ENCODE measurements around the gene CATSPERE. TPM values are rescaled to one million over a fixed set of nuclear protein-coding genes. Genes with fewer than 3 reads are reported as not detected.

Gene CATSPERE
- total and polyA plus RNA-seq, 10 of the 15 experiments (the other 5 are each of a cell fraction or from before 2014, with no cell fraction given): 0.04 to 0.24 (median 0.17) TPM; not detected in 3

DNA sequence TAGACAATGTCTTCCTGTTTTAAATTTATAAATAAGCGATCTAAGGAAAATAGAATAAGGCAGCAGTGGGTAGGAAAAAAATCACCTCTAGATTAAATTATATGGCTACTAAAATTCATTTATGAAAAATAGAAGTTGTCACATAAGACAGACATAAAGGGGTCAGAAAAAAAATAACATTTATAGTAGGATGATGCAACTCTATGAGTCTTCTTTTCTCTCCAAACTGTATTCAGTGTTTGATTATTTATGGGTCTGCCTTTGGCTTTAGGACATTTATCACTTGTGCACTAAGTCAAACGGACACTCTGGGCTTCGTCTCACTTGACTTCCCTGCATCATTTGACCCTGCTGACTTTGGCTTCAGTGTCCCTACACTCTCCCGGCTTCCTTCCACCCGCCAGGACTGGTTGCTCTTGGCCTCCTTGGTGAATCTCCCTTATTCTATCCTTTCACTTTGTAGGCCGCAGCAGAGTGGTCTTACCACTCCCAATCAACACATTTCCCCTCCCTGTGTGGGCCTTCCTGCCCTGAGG is 144.8 kb downstream of the CATSPERE start:
- SMC1A ChIA-PET (ENCODE audit: uncharacterized antibody, unreplicated experiment): interaction anchor here (0.8 to 3.1 kb wide), 5 partner anchors 29 to 437 kb away, joined by 3 to 46 read pairs (median 7); no protein-coding TSS in a partner anchor
- Histone ChIP-seq H3K27ac (ENCODE audit: control insufficient read depth, insufficient read depth) (no peak overlapping the region), H2AFZ (ENCODE audit: control insufficient read depth, low read depth, low read length) (no peak overlapping the region), H3K36me3 (ENCODE audit: control insufficient read depth in 2 of 2, insufficient read depth in 2 of 2, low read length in 1 of 2) (no peaks in the 10 kb centered on the region), H4K20me1 (ENCODE audit: control insufficient read depth, insufficient read depth) (no peaks in the 10 kb centered on the region), H3K27me3 (replicated peaks in 1 of 2; ENCODE audit: control insufficient read depth in 2 of 2, insufficient read depth in 2 of 2, low read length in 1 of 2) (no peaks in the 10 kb centered on the region), H3K9me3 (replicated peaks; ENCODE audit: control insufficient read depth, insufficient read depth, low read length) (no peaks in the 10 kb centered on the region), H3K9ac (ENCODE audit: control insufficient read depth, insufficient read depth, low read length) (no peak overlapping the region), H3K4me3 (no peak overlapping the region), H3K4me2 (ENCODE audit: control insufficient read depth, insufficient read depth) (no peak overlapping the region), H3K4me1 (ENCODE audit: control insufficient read depth, insufficient read depth, low read length) (no peaks in the 10 kb centered on the region), H3K79me2 (ENCODE audit: control insufficient read depth, insufficient read depth, low read length) (no peaks in the 10 kb centered on the region)
- POLR2A ChIA-PET: no interaction called here
- RAD21 ChIA-PET (ENCODE audit: unreplicated experiment): interaction anchor here (1.2 to 4.8 kb wide), 5 partner anchors 47 to 437 kb away, joined by 3 to 47 read pairs (median 13); partner anchors contain the start of gene DESI2
- no peak for DNase-seq (ENCODE audit: low read depth, low spot score)
- intact Hi-C loops (cut with micrococcal nuclease; ENCODE audit: unreplicated experiment): no loop called here
- no peak for FAIRE-seq
- in situ Hi-C loops (cut with MboI): loop anchor here (5.0 kb wide), 2 partner anchors 51 to 436 kb away; no protein-coding TSS in a partner anchor
- BruUV-seq (replicated peaks): no TSS peak
- no peak for ATAC-seq
- CTCF ChIA-PET: interaction anchor here (1.1 to 4.8 kb wide), 7 partner anchors 9 to 436 kb away, joined by 3 to 169 read pairs (median 9); no protein-coding TSS in a partner anchor
- TF ChIP-seq KDM1A (IDR thresholded peaks at IDR 0.05; ENCODE audit: borderline replicate concordance) (no peak), SMAD1 (IDR thresholded peaks at IDR 0.05; ENCODE audit: low read depth, partially characterized antibody) (no peak), BACH1 (IDR thresholded peaks at IDR 0.05; ENCODE audit: borderline replicate concordance) (no peak), MYB (IDR thresholded peaks at IDR 0.05; ENCODE audit: borderline replicate concordance, low read depth, low read length) (no peak), RAD21 (IDR thresholded peaks at IDR 0.05; ENCODE audit: insufficient read depth, low read depth, low read length) (no peak), HDAC6 (IDR thresholded peaks at IDR 0.05; ENCODE audit: unreplicated experiment) (no peak), NR2C2 (IDR thresholded peaks at IDR 0.05; ENCODE audit: borderline replicate concordance, control insufficient read depth, insufficient read length, low read depth) (no peak), TCF12 (IDR thresholded peaks at IDR 0.05; ENCODE audit: low read depth, low read length) (no peak), SMARCA5 (IDR thresholded peaks at IDR 0.05) (no peak), JUNB (IDR thresholded peaks at IDR 0.05) (no peak), ZNF384 (IDR thresholded peaks at IDR 0.05; ENCODE audit: borderline replicate concordance, low read depth, low read length) (no peak), GATAD2B (conservative IDR thresholded peaks at IDR 0.05; ENCODE audit: low read depth) (no peak), NR2F1 (conservative IDR thresholded peaks at IDR 0.05) (no peak), JUND (IDR thresholded peaks at IDR 0.05; ENCODE audit: low read depth, low read length) (no peak)
- TF ChIP-seq, protein P1, sequence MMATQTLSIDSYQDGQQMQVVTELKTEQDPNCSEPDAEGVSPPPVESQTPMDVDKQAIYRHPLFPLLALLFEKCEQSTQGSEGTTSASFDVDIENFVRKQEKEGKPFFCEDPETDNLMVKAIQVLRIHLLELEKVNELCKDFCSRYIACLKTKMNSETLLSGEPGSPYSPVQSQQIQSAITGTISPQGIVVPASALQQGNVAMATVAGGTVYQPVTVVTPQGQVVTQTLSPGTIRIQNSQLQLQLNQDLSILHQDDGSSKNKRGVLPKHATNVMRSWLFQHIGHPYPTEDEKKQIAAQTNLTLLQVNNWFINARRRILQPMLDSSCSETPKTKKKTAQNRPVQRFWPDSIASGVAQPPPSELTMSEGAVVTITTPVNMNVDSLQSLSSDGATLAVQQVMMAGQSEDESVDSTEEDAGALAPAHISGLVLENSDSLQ (IDR thresholded peaks at IDR 0.05): no peak
- TF ChIP-seq, protein P2, sequence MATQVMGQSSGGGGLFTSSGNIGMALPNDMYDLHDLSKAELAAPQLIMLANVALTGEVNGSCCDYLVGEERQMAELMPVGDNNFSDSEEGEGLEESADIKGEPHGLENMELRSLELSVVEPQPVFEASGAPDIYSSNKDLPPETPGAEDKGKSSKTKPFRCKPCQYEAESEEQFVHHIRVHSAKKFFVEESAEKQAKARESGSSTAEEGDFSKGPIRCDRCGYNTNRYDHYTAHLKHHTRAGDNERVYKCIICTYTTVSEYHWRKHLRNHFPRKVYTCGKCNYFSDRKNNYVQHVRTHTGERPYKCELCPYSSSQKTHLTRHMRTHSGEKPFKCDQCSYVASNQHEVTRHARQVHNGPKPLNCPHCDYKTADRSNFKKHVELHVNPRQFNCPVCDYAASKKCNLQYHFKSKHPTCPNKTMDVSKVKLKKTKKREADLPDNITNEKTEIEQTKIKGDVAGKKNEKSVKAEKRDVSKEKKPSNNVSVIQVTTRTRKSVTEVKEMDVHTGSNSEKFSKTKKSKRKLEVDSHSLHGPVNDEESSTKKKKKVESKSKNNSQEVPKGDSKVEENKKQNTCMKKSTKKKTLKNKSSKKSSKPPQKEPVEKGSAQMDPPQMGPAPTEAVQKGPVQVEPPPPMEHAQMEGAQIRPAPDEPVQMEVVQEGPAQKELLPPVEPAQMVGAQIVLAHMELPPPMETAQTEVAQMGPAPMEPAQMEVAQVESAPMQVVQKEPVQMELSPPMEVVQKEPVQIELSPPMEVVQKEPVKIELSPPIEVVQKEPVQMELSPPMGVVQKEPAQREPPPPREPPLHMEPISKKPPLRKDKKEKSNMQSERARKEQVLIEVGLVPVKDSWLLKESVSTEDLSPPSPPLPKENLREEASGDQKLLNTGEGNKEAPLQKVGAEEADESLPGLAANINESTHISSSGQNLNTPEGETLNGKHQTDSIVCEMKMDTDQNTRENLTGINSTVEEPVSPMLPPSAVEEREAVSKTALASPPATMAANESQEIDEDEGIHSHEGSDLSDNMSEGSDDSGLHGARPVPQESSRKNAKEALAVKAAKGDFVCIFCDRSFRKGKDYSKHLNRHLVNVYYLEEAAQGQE (IDR thresholded peaks at IDR 0.05; ENCODE audit: low read depth, low read length): no peak
- WGBS (ENCODE audit: insufficient coverage, insufficient replicate concordance, low lambda C conversion rate, missing lambda C conversion rate): 38% methylated on average over 6 of the region's 6 CpGs

All from GM12878 (cell line).